ENCODE measurements around the gene LRRC74B. TPM values are rescaled to one million over a fixed set of nuclear protein-coding genes. Genes with fewer than 3 reads are reported as not detected.
A peak's percentile ranks its signal among the peaks of the same experiment; 100 is the strongest.

LRRC74B gene
- polyA plus RNA-seq, 1 experiment: not detected

DNA sequence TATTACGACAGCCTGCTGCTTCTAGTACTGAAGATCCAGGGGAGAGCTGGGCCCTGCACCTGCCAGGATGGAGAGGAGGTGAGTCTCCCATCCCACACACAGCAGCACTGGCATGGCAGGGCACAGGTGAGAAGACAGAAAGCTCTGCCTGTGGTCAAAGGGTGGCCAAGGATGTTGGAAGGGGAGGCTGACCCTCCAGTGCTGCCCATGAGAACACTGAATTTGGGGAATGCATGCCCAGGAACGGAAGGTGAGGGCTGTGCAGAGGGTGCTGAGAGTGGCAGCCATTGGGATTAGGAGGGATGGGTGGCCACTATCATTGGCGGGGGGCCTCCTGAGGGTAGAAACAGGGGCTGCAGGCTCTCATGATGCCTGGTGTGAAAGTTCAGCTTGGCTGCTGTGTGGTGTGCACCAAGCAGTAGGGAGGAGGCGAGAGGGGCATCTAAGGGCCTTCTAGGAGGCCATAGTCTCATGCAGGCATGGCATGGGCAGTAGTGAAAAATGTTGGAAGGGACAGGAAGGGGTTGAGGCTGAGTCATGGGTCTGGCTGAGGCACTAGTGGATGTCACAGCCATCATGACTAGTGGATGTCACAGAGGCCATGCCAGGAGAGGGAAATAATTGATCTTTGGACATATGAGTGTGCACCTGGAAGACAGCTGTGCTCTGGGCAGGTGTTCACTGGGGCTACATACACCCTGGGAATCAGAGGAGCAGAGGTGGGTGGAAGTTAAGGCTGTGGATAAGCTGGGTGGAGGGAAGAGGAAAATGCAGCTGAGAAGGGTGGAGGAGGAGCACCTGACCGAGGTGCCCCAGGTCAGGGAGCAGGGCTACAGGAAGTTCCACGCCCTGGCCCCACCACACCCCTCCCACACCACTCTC is 2.5 kb upstream of the LRRC74B start:
- ChIA-PET POLR2A (no interaction called here), CTCF (interaction anchor here (1.3 kb wide), 1 partner anchor 22 kb away, joined by 4 read pairs; no protein-coding TSS in a partner anchor)
- Histone ChIP-seq H3K27ac (ENCODE audit: low read depth, low read length) (no peak overlapping the region), H3K9me3 (ENCODE audit: control insufficient read depth, insufficient read depth, low read length) (no peaks in the 10 kb centered on the region), H3K27me3 (ENCODE audit: control insufficient read depth, insufficient read depth, low read length) (no peaks in the 10 kb centered on the region), H3K4me3 (ENCODE audit: low read depth, low read length) (no peak overlapping the region)
- TF ChIP-seq, protein P1, sequence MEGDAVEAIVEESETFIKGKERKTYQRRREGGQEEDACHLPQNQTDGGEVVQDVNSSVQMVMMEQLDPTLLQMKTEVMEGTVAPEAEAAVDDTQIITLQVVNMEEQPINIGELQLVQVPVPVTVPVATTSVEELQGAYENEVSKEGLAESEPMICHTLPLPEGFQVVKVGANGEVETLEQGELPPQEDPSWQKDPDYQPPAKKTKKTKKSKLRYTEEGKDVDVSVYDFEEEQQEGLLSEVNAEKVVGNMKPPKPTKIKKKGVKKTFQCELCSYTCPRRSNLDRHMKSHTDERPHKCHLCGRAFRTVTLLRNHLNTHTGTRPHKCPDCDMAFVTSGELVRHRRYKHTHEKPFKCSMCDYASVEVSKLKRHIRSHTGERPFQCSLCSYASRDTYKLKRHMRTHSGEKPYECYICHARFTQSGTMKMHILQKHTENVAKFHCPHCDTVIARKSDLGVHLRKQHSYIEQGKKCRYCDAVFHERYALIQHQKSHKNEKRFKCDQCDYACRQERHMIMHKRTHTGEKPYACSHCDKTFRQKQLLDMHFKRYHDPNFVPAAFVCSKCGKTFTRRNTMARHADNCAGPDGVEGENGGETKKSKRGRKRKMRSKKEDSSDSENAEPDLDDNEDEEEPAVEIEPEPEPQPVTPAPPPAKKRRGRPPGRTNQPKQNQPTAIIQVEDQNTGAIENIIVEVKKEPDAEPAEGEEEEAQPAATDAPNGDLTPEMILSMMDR (IDR thresholded peaks at IDR 0.05; ENCODE audit: low read depth, low read length): no peak
- no peak for DNase-seq (ENCODE audit: low read depth, low spot score)

DNA sequence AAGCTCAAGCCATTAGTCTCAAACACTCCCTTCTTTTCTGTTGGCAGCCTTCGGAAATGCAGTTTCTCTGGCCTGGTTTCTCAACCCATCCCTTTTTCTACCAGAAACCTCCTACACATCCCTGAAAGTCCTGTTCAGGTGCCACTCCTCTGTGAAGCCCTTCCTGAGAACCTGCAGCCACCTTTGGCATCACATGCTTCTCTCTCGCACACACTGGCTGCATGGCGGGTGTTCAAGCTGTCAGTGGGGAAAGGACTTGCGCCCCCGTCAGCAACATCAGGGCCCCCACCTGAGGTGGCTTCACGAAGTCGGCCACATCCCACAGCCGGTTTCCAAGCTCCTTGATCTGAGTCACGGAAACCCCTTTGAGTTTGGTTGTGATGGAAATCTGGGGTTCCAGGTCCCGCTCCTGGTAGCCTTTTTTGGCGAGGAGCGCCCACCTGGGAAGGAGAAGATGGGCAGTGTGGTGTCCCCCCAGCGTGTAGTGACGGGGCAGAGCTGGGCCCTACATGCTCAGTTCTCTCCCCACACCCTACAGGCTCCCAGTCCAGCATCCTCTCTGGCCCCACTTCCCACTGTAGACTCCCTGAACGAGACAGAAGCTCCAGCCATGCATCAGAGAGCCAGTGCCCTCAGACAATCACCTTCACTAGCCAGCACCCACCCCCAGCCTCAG is 1.7 kb upstream of the LRRC74B start:
- no peak for DNase-seq (ENCODE audit: low read depth, low spot score)
- no peak overlapping the region for H3K27ac ChIP-seq (ENCODE audit: low read depth, low read length)
- TF ChIP-seq, protein P1 (IDR thresholded peaks at IDR 0.05; ENCODE audit: low read depth, low read length): no peak
- CTCF ChIA-PET: interaction anchor here (0.6 to 1.3 kb wide), 2 partner anchors 23 to 633 kb away, joined by 4 read pairs; no protein-coding TSS in a partner anchor
- H3K9me3 ChIP-seq (ENCODE audit: control insufficient read depth, insufficient read depth, low read length): no peaks in the 10 kb centered on the region
- H3K27me3 ChIP-seq (ENCODE audit: control insufficient read depth, insufficient read depth, low read length): no peaks in the 10 kb centered on the region
- peak overlapping the region; percentile 17; the same call in 1 of the 2 replicates for H3K4me3 ChIP-seq (ENCODE audit: low read depth, low read length)
- POLR2A ChIA-PET: no interaction called here

DNA sequence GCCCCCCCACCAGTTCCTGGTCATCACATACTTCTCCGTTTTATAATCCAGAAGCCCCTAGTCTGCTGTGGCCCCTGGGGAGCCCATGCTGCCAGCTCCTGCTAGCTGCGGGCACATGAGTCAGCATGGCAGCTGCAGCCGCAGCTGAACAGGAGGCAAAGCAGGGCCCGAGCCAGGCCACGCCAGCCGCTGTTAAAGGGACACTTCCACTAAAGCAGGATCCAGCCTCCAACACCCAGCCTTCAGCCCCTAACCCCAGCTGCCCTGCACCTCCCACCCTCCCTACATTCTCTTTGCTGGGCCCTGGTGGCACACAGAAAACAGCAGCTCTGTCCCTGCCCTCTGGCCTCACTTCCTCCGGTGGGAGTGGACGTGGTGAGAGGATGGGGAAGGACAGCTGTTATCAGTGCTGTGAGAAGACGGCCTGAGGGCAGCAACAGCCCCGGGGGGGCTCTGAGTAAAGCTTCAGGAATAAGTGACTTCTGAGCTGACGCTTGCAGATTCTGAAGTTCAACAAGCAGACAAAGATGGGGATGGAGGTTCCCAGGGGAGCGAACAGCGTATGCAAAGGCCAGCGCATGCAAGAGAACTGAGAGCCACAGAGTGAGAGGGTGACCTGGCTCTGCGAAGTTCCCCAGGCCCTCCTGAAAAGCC is 688 bp upstream of the LRRC74B start:
- POLR2A ChIA-PET: interaction anchor here (0.5 to 1.6 kb wide), 4 partner anchors 27 to 63 kb away, joined by 3 to 7 read pairs (median 4); partner anchors contain the start of genes LZTR1 and THAP7
- TF ChIP-seq, protein P1 (IDR thresholded peaks at IDR 0.05; ENCODE audit: low read depth, low read length): no peak
- H3K27ac ChIP-seq (ENCODE audit: low read depth, low read length): peak overlapping the region; percentile 40
- H3K9me3 ChIP-seq (ENCODE audit: control insufficient read depth, insufficient read depth, low read length): no peaks in the 10 kb centered on the region
- H3K4me3 ChIP-seq (ENCODE audit: low read depth, low read length): peak overlapping the region; percentile 39
- no peak for DNase-seq (ENCODE audit: low read depth, low spot score)
- no peaks in the 10 kb centered on the region for H3K27me3 ChIP-seq (ENCODE audit: control insufficient read depth, insufficient read depth, low read length)
- CTCF ChIA-PET: interaction anchor here (1.6 kb wide), 1 partner anchor 58 kb away, joined by 5 read pairs; no protein-coding TSS in a partner anchor

DNA sequence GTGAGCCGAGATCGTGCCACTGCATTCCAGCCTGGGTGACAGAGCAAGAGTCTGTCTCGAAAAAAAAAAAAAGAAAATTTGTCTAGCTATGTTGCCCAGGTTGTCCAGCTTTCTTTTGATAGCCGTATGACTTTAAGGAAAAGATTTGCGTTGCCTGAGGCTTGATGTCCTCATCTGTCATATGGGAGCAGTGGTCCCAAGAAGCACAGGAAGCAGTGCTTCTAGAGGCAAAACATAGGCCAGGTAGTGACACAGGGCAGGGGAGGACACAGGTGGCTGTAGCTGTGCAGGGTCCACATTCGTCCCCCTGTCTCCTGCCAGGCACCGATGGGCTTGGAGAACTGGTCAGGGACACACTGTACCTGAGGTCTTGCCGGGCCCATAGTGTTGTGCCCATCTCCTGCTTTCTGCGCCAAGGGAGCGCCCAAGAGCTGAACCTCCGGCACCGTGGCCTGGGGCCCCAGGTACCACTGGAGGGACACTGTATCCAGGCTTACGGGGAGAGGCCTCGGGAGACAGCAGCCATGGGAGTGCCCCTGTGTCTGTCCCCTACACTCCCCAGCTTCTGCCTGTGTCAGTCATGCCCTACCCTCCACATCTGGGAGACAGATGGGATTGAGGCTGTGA is 1.4 kb downstream of the LRRC74B start:
- H3K27ac ChIP-seq (ENCODE audit: low read depth, low read length): no peak overlapping the region
- no peaks in the 10 kb centered on the region for H3K27me3 ChIP-seq (ENCODE audit: control insufficient read depth, insufficient read depth, low read length)
- H3K4me3 ChIP-seq (ENCODE audit: low read depth, low read length): no peak overlapping the region
- CTCF ChIA-PET: interaction anchor here (1.6 kb wide), 1 partner anchor 56 kb away, joined by 5 read pairs; no protein-coding TSS in a partner anchor
- POLR2A ChIA-PET: interaction anchor here (0.6 kb wide), 1 partner anchor 43 kb away, joined by 3 read pairs; no protein-coding TSS in a partner anchor
- DNase-seq (ENCODE audit: low read depth, low spot score): no peak
- TF ChIP-seq, protein P1 (IDR thresholded peaks at IDR 0.05; ENCODE audit: low read depth, low read length): no peak
- no peaks in the 10 kb centered on the region for H3K9me3 ChIP-seq (ENCODE audit: control insufficient read depth, insufficient read depth, low read length)

All from AG04450 (cell line).